Astrocyte (in vitro differentiated cells and primary cell): Measurements from ENCODE around the gene JAGN1. TPM values are rescaled to one million over a fixed set of nuclear protein-coding genes. Genes with fewer than 3 reads are reported as not detected.

Experiments
- DNase-seq: peaks from one replicate; pipeline ENCODE4 v3.0.0-alpha.2; 2010; ENCODE audit warnings: low read depth
- FAIRE-seq: peaks from 2 replicates; lab custom pipeline; 2011; peaks lifted over from hg19 to GRCh38; lab: Jason Lieb, UNC
- H2AFZ ChIP-seq: 2 replicates; pipeline ENCODE4 v1.6.0; 2012; ENCODE audit warnings: low read depth, low read length, inconsistent platforms
- H3K27ac ChIP-seq: 2 replicates; pipeline ENCODE4 v1.5.1; 2011; ENCODE audit warnings: low read depth, low read length, inconsistent platforms
- H3K27me3 ChIP-seq: 2 replicates; pipeline ENCODE4 v1.6.0; 2011; ENCODE audit warnings: low read length, inconsistent platforms; ENCODE audit not compliant: insufficient read depth
- H3K36me3 ChIP-seq: 2 replicates; pipeline ENCODE4 v1.5.1; 2011; ENCODE audit warnings: low read length, inconsistent platforms; ENCODE audit not compliant: insufficient read depth
- H3K4me1 ChIP-seq: 2 replicates; pipeline ENCODE4 v1.5.1; 2011; ENCODE audit warnings: low read length, inconsistent platforms; ENCODE audit not compliant: insufficient read depth
- H3K4me2 ChIP-seq: 2 replicates; pipeline ENCODE4 v1.6.0; 2012; ENCODE audit warnings: low read length, inconsistent platforms
- H3K4me3 ChIP-seq: 2 replicates; pipeline ENCODE4 v1.5.1; 2011; ENCODE audit warnings: low read depth, mild to moderate bottlenecking, low read length, inconsistent platforms; ENCODE audit not compliant: insufficient read depth
- H3K79me2 ChIP-seq: 2 replicates; pipeline ENCODE4 v1.6.0; 2012; ENCODE audit warnings: mild to moderate bottlenecking, low read length, inconsistent platforms; ENCODE audit not compliant: insufficient read depth
- H3K9ac ChIP-seq: 2 replicates; pipeline ENCODE4 v1.6.0; 2012; ENCODE audit warnings: mild to moderate bottlenecking, low read length, inconsistent platforms
- H3K9me3 ChIP-seq: 2 replicates; pipeline ENCODE4 v1.5.1; 2012; ENCODE audit warnings: low read depth, mild to moderate bottlenecking, low read length, inconsistent platforms; ENCODE audit not compliant: insufficient read depth
- H4K20me1 ChIP-seq: 2 replicates; pipeline ENCODE4 v1.6.0; 2012; ENCODE audit warnings: low read length, inconsistent platforms; ENCODE audit not compliant: insufficient read depth
- H3K27ac Mint-ChIP-seq: one replicate; pipeline ENCODE4 v1.8.0; 2021; ENCODE audit warnings: mild to moderate bottlenecking, mixed read lengths; ENCODE audit not compliant: unreplicated experiment
- H3K27me3 Mint-ChIP-seq: one replicate; pipeline ENCODE4 v1.8.0; 2021; ENCODE audit warnings: low read depth, mixed read lengths; ENCODE audit not compliant: unreplicated experiment
- H3K36me3 Mint-ChIP-seq: one replicate; pipeline ENCODE4 v1.8.0; 2021; ENCODE audit warnings: low read depth, mixed read lengths; ENCODE audit not compliant: unreplicated experiment
- H3K4me1 Mint-ChIP-seq: one replicate; pipeline ENCODE4 v1.8.0; 2021; ENCODE audit warnings: low read depth, mixed read lengths; ENCODE audit not compliant: unreplicated experiment
- H3K4me3 Mint-ChIP-seq: one replicate; pipeline ENCODE4 v1.8.0; 2021; ENCODE audit warnings: mild to moderate bottlenecking, moderate library complexity, mixed read lengths; ENCODE audit not compliant: unreplicated experiment
- H3K9me3 Mint-ChIP-seq: one replicate; pipeline ENCODE4 v1.8.0; 2021; ENCODE audit warnings: mild to moderate bottlenecking, mixed read lengths; ENCODE audit not compliant: unreplicated experiment
- CTCF ChIP-seq: IDR thresholded peaks from 2 replicates; pipeline ENCODE4 v1.5.1; 2011; ENCODE audit warnings: low read depth, mild to moderate bottlenecking, inconsistent platforms, low read length, moderate library complexity; ENCODE audit not compliant: insufficient read depth
- EZH2 ChIP-seq: IDR thresholded peaks from 2 replicates; pipeline ENCODE4 v1.6.1; 2012; ENCODE audit warnings: mild to moderate bottlenecking, low read length, inconsistent platforms; ENCODE audit not compliant: insufficient read depth
- total RNA-seq: library from RNA; stranded (reverse); gene quantifications from 2 replicates; pipeline ENCODE4 v1.2.1, GENCODE V29; 2021

JAGN1 gene
- total RNA-seq, 1 donor from 2014 or later, result 31.7 TPM

- no peaks in the 10 kb centered on the region for H4K20me1 ChIP-seq
- Mint-ChIP-seq H3K27me3 (peaks cover 5% of the 10 kb centered on the region), H3K4me1 (no peaks in the 10 kb centered on the region), H3K36me3 (no peaks in the 10 kb centered on the region), H3K27ac (no peak overlapping the region), H3K4me3 (no peak overlapping the region), H3K9me3 (no peaks in the 10 kb centered on the region)
- H2AFZ ChIP-seq, result no peak overlapping the region
- H3K36me3 ChIP-seq, result no peaks in the 10 kb centered on the region
- H3K27ac ChIP-seq, result no peak overlapping the region
- peaks cover under 1% of the 10 kb centered on the region for H3K4me1 ChIP-seq
- no peaks in the 10 kb centered on the region for H3K9me3 ChIP-seq
- H3K4me3 ChIP-seq, result no peak overlapping the region
- no peaks in the 10 kb centered on the region for H3K79me2 ChIP-seq
- FAIRE-seq, result no peak
- DNase-seq, result no peak
- H3K4me2 ChIP-seq, result no peak overlapping the region
- H3K27me3 ChIP-seq, result no peaks in the 10 kb centered on the region
- TF ChIP-seq CTCF (no peak), EZH2 (no peak)
- H3K9ac ChIP-seq, result no peak overlapping the region
Measured at GRCh38 chr3:9876991-9877390, 13.4 kb upstream of the JAGN1 start.

DNA sequence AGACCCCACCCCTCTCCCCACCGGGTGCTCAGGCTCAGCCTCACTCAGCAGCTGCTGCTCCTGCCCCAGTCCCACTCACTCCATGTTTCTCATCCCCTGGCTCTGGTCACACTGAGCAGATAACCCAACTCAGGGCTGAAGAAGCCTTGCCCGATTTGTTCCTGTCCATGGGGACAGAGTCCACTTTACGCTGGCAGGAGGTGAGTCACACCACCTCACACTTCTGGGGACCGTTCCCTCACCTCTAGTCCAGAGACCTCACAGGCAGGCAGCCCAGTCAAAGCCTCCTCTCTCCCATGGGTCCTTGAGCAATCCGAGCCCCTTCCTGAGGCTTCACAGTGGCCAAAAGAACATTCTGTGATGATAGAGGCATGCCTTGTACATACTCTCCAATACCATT, 11.7 kb upstream of the JAGN1 start:
- Histone ChIP-seq H4K20me1 (no peaks in the 10 kb centered on the region), H3K27me3 (no peaks in the 10 kb centered on the region), H3K4me3 (no peak overlapping the region), H3K27ac (no peak overlapping the region), H3K9ac (no peak overlapping the region), H2AFZ (no peak overlapping the region), H3K4me2 (no peak overlapping the region), H3K79me2 (no peaks in the 10 kb centered on the region), H3K9me3 (no peaks in the 10 kb centered on the region), H3K36me3 (no peaks in the 10 kb centered on the region), H3K4me1 (no peaks in the 10 kb centered on the region)
- no peaks in the 10 kb centered on the region for H3K4me1 Mint-ChIP-seq
- no peak overlapping the region for H3K27ac Mint-ChIP-seq
- no peaks in the 10 kb centered on the region for H3K36me3 Mint-ChIP-seq
- TF ChIP-seq CTCF, result no peak
- no peak for TF ChIP-seq EZH2
- FAIRE-seq, result no peak
- peaks cover 5% of the 10 kb centered on the region for H3K27me3 Mint-ChIP-seq
- no peaks in the 10 kb centered on the region for H3K9me3 Mint-ChIP-seq
- H3K4me3 Mint-ChIP-seq, result no peak overlapping the region
- DNase-seq, result no peak

DNA sequence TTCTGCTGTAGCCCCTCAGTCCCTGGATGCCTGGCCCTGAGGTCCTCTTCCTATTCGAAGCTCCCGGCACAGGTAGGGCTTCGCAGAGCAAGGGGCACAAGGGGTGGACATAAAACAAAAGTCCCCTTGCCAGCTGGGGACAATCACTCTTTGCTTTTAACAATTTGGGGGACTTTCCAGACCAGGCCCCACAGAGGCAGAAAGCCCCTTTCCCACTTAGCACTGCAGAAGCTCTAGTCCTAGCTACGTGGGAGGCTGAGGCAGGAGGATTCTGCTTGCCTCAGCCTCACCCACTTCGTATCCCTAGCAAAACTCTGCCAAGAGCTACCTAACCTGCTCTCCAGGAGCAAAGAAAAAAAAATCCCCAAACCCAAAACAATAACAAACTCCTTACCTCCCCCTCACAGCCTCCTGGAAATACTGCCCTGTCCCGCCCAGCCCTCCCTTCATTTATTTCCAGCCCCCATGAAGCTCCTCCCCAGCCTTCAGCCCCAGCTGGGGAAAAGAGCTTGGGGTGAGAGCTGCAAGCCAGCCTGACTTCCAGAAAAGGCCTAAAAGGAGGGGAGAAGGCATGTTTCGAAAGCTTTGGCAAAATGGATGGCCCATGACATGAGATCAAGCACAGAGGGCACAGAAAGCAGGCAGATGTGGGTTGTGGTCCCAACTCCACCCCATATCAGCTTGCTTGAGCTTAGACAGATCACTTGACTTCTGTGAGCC, 10.4 kb upstream of the JAGN1 start, which contains the start of gene CIDEC:
CIDEC (minus strand) TSS at position 424 of the 720 bp plus-strand sequence. CDS start 1,767 bp downstream, outside the sequence.
- Histone ChIP-seq H3K27me3 (no peaks in the 10 kb centered on the region), H3K9me3 (no peaks in the 10 kb centered on the region), H3K4me1 (peaks cover 10% of the 10 kb centered on the region), H3K9ac (no peak within 1 kb of the TSS), H3K4me3 (no peak within 1 kb of the TSS), H2AFZ (no peak within 1 kb of the TSS), H3K36me3 (no peaks in the 10 kb centered on the region), H3K79me2 (no peaks in the 10 kb centered on the region), H3K27ac (no peak within 1 kb of the TSS), H4K20me1 (no peaks in the 10 kb centered on the region), H3K4me2 (no peak within 1 kb of the TSS)
- FAIRE-seq (no peak), DNase-seq (no peak)
- TF ChIP-seq CTCF, result no peak
- no peak for TF ChIP-seq EZH2
- peaks cover 7% of the 10 kb centered on the region for H3K4me1 Mint-ChIP-seq
- H3K36me3 Mint-ChIP-seq, result no peaks in the 10 kb centered on the region
- no peaks in the 10 kb centered on the region for H3K9me3 Mint-ChIP-seq
- H3K27ac Mint-ChIP-seq, result no peak within 1 kb of the TSS
- no peak within 1 kb of the TSS for H3K4me3 Mint-ChIP-seq
- H3K27me3 Mint-ChIP-seq, result peaks cover 5% of the 10 kb centered on the region
